Testis (tissue), 3 donors: ENCODE results near the gene PCED1A. TPM values are rescaled to one million over a fixed set of nuclear protein-coding genes. Genes with fewer than 3 reads are reported as not detected.

Experiments used
- DNase-seq: peaks from one replicate; pipeline ENCODE4 v3.0.0-alpha.2; 2019
- H3K27ac ChIP-seq, 2 donors: fragments of 200-600 bp; sonication (generic); one replicate each; pipeline ENCODE4 v1.5.1; 2019
- H3K27me3 ChIP-seq: fragments of 200-600 bp; sonication (generic); one replicate; pipeline ENCODE4 v1.5.1; 2019
- H3K36me3 ChIP-seq: fragments of 200-600 bp; sonication (generic); one replicate; pipeline ENCODE4 v1.5.1; 2017; ENCODE audit warnings: low read depth; ENCODE audit errors: missing control alignments
- H3K4me1 ChIP-seq: fragments of 200-600 bp; sonication (generic); one replicate; pipeline ENCODE4 v1.5.1; 2019
- H3K4me3 ChIP-seq, 2 donors: fragments of 200-600 bp; sonication (generic); one replicate each; pipeline ENCODE4 v1.5.1; 2017 to 2019
- H3K9me3 ChIP-seq: fragments of 200-600 bp; sonication (generic); one replicate; pipeline ENCODE4 v1.5.1; 2017
- POLR2A ChIP-seq: fragments of 450-650 bp; IDR thresholded peaks from one replicate; pipeline ENCODE4 v1.6.1; 2017; ENCODE audit warnings: antibody characterized with exemption, mild to moderate bottlenecking, moderate library complexity
- WGBS, 2 donors: methylation state at CpG; one replicate each; pipeline ENCODE4 v1.1.5; 2018; 5-methylcytosine and 5-hydroxymethylcytosine counted together
- intact Hi-C: fragments of 100-400 bp; cut with DNase I; formaldehyde crosslinking; loops from one replicate; pipeline ENCODE4 v1.15.1; 2023; ENCODE audit warnings: low total_unique reads
- polyA plus RNA-seq: library from polyadenylated mRNA; stranded (reverse); fragments of 350-450 nt; fragmentation: Illumina TruSeq; extraction: RNeasy Lipid Tissue Mini Kit (QIAGEN cat#74804); gene quantifications from one replicate; pipeline ENCODE4 v1.2.3, GENCODE V29; 2014; ENCODE audit warnings: low read depth, low replicate concordance; ENCODE audit not compliant: insufficient read depth
- total RNA-seq, 2 donors: library from RNA; depleted of rRNA; stranded (reverse); fragments of >200 nt; gene quantifications; one replicate each; pipeline ENCODE4 v1.2.3, GENCODE V29; 2016
- TF ChIP-seq, protein P1 (sequence below), 3 experiments: fragments of 450-650 bp in 2 of 3; fragments of 200-600 bp in 1 of 3; sonication (generic) in 1 of 3; IDR thresholded peaks; one replicate each; pipeline ENCODE4 v1.5.1; 2016 to 2019; ENCODE audit warnings: antibody characterized with exemption in 3 of 3, mild to moderate bottlenecking in 2 of 3, moderate library complexity in 1 of 3

Gene PCED1A
- total and polyA plus RNA-seq, 3 donors from 2014 or later: 20.8 to 51.1 (median 46.0) TPM

GRCh38 chr20:2859330-2860121, 19.1 kb upstream of the PCED1A start:
- 74 to 86% methylated on average over 3 to 4 of the region's 4 CpGs for WGBS, 2 donors
- intact Hi-C loops: loop anchor here (10.0 kb wide), 1 partner anchor 695 kb away; no protein-coding TSS in a partner anchor
- DNase-seq: no peak

DNA sequence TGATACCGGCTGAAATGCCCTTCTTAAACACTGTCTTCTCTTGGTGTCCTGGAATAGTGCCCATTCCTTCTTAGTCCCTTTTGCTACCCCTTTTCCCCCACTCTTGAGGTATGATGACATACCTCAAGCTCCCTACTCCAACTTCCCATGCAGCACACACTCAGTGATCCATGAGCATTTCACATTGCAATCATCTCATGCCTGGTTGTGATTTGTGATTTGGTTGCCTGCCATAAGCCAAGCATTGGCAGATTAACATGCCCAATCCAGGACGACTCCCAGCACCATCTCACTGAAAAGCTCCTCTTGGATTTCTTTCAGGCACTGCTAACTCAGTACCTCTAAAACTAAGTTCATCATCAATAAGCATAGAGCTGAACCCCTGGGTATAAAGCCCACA, 18.1 kb upstream of the PCED1A start:
- Histone ChIP-seq H3K27ac (no peak overlapping the region), H3K4me3 (no peak overlapping the region), H3K36me3 (no peaks in the 10 kb centered on the region), H3K9me3 (no peaks in the 10 kb centered on the region), H3K4me1 (no peaks in the 10 kb centered on the region), H3K27me3 (no peaks in the 10 kb centered on the region)
- intact Hi-C loops: loop anchor here (10.0 kb wide), 1 partner anchor 694 kb away; no protein-coding TSS in a partner anchor
- no peak for DNase-seq
- 91 to 96% methylated on average over 2 of the region's 2 CpGs for WGBS, 2 donors
- TF ChIP-seq POLR2A: no peak
- TF ChIP-seq, protein P1, sequence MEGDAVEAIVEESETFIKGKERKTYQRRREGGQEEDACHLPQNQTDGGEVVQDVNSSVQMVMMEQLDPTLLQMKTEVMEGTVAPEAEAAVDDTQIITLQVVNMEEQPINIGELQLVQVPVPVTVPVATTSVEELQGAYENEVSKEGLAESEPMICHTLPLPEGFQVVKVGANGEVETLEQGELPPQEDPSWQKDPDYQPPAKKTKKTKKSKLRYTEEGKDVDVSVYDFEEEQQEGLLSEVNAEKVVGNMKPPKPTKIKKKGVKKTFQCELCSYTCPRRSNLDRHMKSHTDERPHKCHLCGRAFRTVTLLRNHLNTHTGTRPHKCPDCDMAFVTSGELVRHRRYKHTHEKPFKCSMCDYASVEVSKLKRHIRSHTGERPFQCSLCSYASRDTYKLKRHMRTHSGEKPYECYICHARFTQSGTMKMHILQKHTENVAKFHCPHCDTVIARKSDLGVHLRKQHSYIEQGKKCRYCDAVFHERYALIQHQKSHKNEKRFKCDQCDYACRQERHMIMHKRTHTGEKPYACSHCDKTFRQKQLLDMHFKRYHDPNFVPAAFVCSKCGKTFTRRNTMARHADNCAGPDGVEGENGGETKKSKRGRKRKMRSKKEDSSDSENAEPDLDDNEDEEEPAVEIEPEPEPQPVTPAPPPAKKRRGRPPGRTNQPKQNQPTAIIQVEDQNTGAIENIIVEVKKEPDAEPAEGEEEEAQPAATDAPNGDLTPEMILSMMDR (IDR thresholded peaks at IDR 0.05): no peak

More at GRCh38 chr20:2859330-2860121, 19.1 kb upstream of the PCED1A start:
- Histone ChIP-seq H3K27ac (no peak overlapping the region), H3K4me1 (no peaks in the 10 kb centered on the region), H3K36me3 (no peaks in the 10 kb centered on the region), H3K9me3 (no peaks in the 10 kb centered on the region), H3K27me3 (no peaks in the 10 kb centered on the region), H3K4me3 (no peak overlapping the region)
- TF ChIP-seq, protein P1 (IDR thresholded peaks at IDR 0.05): no peak
- no peak for TF ChIP-seq POLR2A

DNA sequence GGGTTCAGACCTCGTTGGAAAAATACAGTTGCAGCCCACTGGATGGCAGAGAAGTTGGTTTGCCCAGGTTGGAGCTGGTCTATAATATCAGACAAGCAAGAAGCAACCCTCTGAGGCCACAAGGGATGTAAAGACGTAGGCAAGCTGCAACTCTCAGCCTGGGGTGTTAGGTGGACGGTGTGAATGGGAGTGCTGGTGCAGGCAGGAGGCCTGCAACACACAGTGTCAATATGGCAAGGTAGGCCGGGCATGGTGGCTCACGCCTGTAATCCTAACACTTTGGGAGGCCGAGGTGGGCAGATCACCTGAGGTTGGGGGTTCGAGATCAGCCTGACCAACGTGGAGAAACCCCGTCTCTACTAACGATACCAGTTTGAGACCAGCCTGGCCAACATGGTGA, 10.6 kb upstream of the PCED1A start:
- TF ChIP-seq POLR2A: no peak
- TF ChIP-seq, protein P1 (IDR thresholded peaks at IDR 0.05): no peak
- intact Hi-C loops: loop anchor here (10.0 kb wide), 1 partner anchor 686 kb away; no protein-coding TSS in a partner anchor
- Histone ChIP-seq H3K4me3 (no peak overlapping the region), H3K36me3 (no peaks in the 10 kb centered on the region), H3K4me1 (no peaks in the 10 kb centered on the region), H3K27me3 (no peaks in the 10 kb centered on the region), H3K9me3 (no peaks in the 10 kb centered on the region), H3K27ac (no peak overlapping the region)
- WGBS, 2 donors: 93% methylated on average over 10 of the region's 10 CpGs
- DNase-seq: no peak

GRCh38 chr20:2849529-2849928, 9.1 kb upstream of the PCED1A start:
- no peak for TF ChIP-seq POLR2A
- TF ChIP-seq, protein P1 (IDR thresholded peaks at IDR 0.05): no peak
- no peak overlapping the region for H3K4me3 ChIP-seq
- H3K27ac ChIP-seq: no peak overlapping the region
- no peak for DNase-seq
- no peaks in the 10 kb centered on the region for H3K4me1 ChIP-seq
- intact Hi-C loops: no loop called here
- WGBS, 2 donors: 87 to 91% methylated on average over 4 of the region's 4 CpGs
- no peaks in the 10 kb centered on the region for H3K9me3 ChIP-seq
- no peaks in the 10 kb centered on the region for H3K27me3 ChIP-seq
- H3K36me3 ChIP-seq: no peaks in the 10 kb centered on the region
